ENCODE results near the gene MAGEL2. TPM values are rescaled to one million over a fixed set of nuclear protein-coding genes. Genes with fewer than 3 reads are reported as not detected.
"Not testable (repeated sequence)": the region's sequence is repeated elsewhere in the genome, so short reads cannot be mapped to it uniquely, and the experiment has no call there.

Gene MAGEL2
- polyA plus RNA-seq, 1 donor from 2014 or later, result not detected

DNA sequence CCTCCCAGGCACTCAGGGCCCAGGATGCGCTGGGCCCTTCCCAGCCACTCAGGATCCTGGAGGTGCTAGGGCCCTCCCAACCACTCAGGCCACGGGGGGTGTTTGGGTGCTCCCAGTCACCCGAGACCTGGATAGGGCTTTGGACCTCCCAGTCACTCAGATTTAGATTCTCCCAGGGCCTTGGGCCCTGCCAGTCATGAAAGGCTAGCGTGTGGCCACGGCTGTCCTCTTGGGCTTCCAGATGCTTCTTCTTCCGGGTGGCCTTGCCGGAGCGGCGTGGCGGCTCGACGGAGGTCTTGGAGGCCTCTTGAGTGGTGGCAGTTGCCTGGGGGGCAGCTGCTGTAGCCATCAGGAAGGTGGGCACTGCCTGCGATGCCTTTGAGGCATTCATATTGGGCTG, 2.8 kb downstream of the MAGEL2 start:
- Mint-ChIP-seq H3K4me3 (no peak overlapping the region), H3K27ac (no peak overlapping the region), H3K4me1 (no peaks in the 10 kb centered on the region), H3K9me3 (no peaks in the 10 kb centered on the region), H3K27me3 (no peaks in the 10 kb centered on the region), H3K36me3 (no peaks in the 10 kb centered on the region)

GRCh38 chr15:23642413-23643044, 5.1 kb downstream of the MAGEL2 start:
- Mint-ChIP-seq H3K4me3 (no peak overlapping the region), H3K36me3 (no peaks in the 10 kb centered on the region), H3K27me3 (no peaks in the 10 kb centered on the region), H3K9me3 (peaks cover 0 to 2% (median 0%) of the 10 kb centered on the region in 3 donors), H3K4me1 (no peaks in the 10 kb centered on the region), H3K27ac (no peak overlapping the region)

DNA sequence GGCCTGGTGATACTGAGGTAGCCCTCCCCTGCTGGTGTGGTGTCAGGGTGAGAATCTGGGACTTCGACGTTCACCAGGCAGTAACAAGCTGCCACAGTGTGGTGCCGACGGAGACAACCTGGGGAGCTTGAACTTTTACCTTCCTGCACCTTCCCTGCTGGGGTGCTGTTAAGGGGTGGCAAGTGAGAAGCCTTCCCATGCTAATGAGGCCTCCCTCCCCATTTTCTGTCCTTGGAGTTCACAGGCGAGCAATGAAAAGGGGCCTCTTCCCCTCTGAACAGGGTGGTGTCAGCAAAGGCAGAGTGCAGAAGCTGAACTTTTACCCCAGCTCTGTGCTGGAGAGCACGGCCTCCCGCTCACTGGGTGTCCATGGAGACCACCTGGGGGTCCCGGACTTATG, 13.5 kb downstream of the MAGEL2 start:
- no peak overlapping the region for H3K27ac Mint-ChIP-seq
- no peaks in the 10 kb centered on the region for H3K4me1 Mint-ChIP-seq
- no peak overlapping the region for H3K4me3 Mint-ChIP-seq
- H3K9me3 Mint-ChIP-seq, result peaks cover 0 to 2% (median 0%) of the 10 kb centered on the region in 3 donors
- no peaks in the 10 kb centered on the region for H3K36me3 Mint-ChIP-seq
- H3K27me3 Mint-ChIP-seq, result no peaks in the 10 kb centered on the region

DNA sequence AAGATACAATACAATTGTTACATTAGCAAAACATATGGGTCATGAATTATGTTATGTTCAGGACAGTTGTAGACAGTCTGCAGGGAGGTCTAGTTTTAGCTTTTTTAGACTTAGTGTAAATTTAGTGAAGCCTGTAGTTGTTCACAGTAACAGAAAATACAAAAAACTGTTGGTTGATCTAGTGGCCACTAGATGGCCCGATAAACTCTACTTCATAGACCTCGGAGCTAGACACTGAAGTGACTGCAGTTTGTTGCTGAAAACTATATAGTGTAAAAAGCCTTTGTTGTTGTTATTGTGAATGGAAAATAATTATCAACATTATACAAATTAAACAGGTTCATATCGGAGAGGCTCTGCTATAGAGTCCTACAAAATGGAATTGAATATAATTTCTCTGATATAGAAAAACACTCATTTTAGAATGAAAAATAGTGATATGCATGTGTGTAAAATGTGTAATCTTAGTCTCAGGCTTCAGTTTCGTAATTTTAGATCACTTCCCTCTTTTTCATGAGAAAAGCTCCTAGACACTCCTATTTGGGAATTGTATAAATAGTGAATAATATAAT, 18.3 kb downstream of the MAGEL2 start:
- no peak overlapping the region for H3K27ac Mint-ChIP-seq

GRCh38 chr15:23628612-23629233, 18.9 kb downstream of the MAGEL2 start:
- no peak overlapping the region for H3K4me3 Mint-ChIP-seq
- H3K27me3 Mint-ChIP-seq, result no peaks in the 10 kb centered on the region
- H3K9me3 Mint-ChIP-seq, result peaks cover 0 to 2% (median 0%) of the 10 kb centered on the region in 3 donors
- H3K4me1 Mint-ChIP-seq, result no peaks in the 10 kb centered on the region
- no peaks in the 10 kb centered on the region for H3K36me3 Mint-ChIP-seq
- no peak overlapping the region for H3K27ac Mint-ChIP-seq

More for the DNA sequence above, 18.3 kb downstream of the MAGEL2 start:
- H3K4me3 Mint-ChIP-seq, result no peak overlapping the region
- H3K36me3 Mint-ChIP-seq, result no peaks in the 10 kb centered on the region
- H3K9me3 Mint-ChIP-seq, result no peaks in the 10 kb centered on the region
- H3K4me1 Mint-ChIP-seq, result no peaks in the 10 kb centered on the region
- no peaks in the 10 kb centered on the region for H3K27me3 Mint-ChIP-seq

DNA sequence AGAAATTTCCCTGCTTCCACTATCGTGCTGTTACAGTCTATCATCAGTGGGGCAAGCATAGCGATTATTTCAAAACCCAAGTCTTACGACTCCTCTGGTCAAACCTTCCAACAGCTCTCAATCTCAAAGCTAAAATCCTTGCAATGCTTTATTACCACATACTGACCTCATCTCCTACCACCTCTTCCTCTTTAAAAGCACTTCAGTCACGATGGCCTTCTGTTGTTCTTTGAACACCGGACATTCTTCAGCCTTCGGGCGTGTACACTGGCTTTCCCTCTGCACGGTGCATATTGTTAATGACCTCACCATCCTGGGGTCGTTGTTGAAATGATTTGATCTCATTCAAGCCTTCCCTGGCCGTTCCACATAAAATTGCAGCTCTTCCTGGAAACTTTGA, 31.1 kb downstream of the MAGEL2 start:
- no peak overlapping the region for H3K27ac Mint-ChIP-seq
- H3K27me3 Mint-ChIP-seq, result peaks cover 1% of the 10 kb centered on the region
- no peaks in the 10 kb centered on the region for H3K4me1 Mint-ChIP-seq
- peaks cover 1% of the 10 kb centered on the region for H3K36me3 Mint-ChIP-seq
- H3K4me3 Mint-ChIP-seq, result no peak overlapping the region
- H3K9me3 Mint-ChIP-seq, result peaks cover 2 to 16% (median 10%) of the 10 kb centered on the region in 3 donors

GRCh38 chr15:23606226-23606625, 41.4 kb downstream of the MAGEL2 start:
- H3K27ac Mint-ChIP-seq, result no peak overlapping the region
- H3K4me1 Mint-ChIP-seq, result peaks cover 0 to 2% (median 0%) of the 10 kb centered on the region in 3 donors
- no peaks in the 10 kb centered on the region for H3K27me3 Mint-ChIP-seq
- H3K9me3 Mint-ChIP-seq, result peaks cover 0 to 8% (median 0%) of the 10 kb centered on the region in 3 donors
- no peak overlapping the region for H3K4me3 Mint-ChIP-seq
- H3K36me3 Mint-ChIP-seq, result no peaks in the 10 kb centered on the region

DNA sequence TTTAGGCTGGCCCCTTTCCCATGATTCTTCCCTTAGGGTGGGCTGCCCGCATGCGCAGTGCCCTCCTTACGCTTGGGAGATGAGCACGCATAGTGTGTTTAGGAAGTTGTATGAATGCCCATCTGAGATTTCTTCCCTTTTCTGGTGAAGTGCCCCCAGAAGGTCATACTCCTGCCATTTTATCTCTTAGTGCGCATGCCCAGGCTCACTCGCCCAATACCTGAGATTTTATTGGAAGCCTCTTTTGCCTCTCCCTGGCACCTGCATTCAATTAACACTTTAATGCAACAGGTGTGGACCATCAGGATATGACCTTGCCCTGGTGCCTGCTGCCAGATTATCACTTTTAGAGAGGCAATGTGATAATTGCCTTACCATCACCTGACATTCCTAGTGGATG, 45.5 kb downstream of the MAGEL2 start:
- peaks cover 0 to 2% (median 0%) of the 10 kb centered on the region in 3 donors for H3K4me1 Mint-ChIP-seq
- H3K4me3 Mint-ChIP-seq, result peak overlapping the region in 1 of 4 donors; percentile 34
- no peak overlapping the region for H3K27ac Mint-ChIP-seq
- no peaks in the 10 kb centered on the region for H3K36me3 Mint-ChIP-seq
- no peaks in the 10 kb centered on the region for H3K27me3 Mint-ChIP-seq
- peaks cover 0 to 3% (median 3%) of the 10 kb centered on the region in 3 donors for H3K9me3 Mint-ChIP-seq

DNA sequence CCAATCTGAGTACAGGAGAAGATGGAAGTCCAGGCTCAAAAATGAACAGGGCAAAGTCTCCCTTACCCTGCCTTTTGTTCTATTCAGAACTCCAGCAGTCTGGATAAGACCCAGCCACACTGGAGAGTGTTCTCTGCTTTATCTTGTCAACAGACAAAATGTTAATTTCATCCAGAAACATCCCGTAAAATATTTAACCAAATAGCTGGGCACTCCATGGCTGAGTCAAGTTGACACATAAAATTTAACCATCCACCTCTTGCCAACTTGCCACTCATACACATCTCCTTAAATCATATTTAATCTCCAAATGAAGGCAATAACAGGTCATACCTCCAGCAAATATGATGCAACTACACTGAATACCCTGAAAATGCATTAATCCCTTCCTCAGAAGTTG, 48.6 kb downstream of the MAGEL2 start:
- H3K4me1 Mint-ChIP-seq, result no peaks in the 10 kb centered on the region
- no peaks in the 10 kb centered on the region for H3K27me3 Mint-ChIP-seq
- peaks cover 0 to 5% (median 3%) of the 10 kb centered on the region in 3 donors for H3K9me3 Mint-ChIP-seq
- no peaks in the 10 kb centered on the region for H3K36me3 Mint-ChIP-seq
- no peak overlapping the region for H3K4me3 Mint-ChIP-seq
- H3K27ac Mint-ChIP-seq, result no peak overlapping the region

DNA sequence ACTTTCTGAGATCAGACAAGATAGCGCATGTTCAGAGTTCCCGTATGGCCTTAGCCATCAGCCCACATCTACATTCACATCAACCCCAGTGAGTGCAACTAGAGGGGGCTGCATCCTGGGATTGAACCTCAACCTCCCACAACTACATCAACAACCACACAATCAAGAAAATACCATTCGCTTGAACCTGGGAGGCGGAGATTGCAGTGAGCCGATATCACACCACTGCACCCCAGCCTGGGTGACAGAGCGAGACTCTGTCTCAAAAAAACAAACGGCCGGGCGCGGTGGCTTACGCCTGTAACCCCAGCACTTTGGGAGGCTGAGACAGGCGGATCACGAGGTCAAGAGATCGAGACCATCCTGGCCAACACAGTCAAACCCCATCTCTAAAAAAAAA, 50.4 kb downstream of the MAGEL2 start:
- H3K9me3 Mint-ChIP-seq, H3K4me1 Mint-ChIP-seq, H3K27ac Mint-ChIP-seq, H3K27me3 Mint-ChIP-seq, H3K36me3 Mint-ChIP-seq, H3K4me3 Mint-ChIP-seq: not testable (repeated sequence)

DNA sequence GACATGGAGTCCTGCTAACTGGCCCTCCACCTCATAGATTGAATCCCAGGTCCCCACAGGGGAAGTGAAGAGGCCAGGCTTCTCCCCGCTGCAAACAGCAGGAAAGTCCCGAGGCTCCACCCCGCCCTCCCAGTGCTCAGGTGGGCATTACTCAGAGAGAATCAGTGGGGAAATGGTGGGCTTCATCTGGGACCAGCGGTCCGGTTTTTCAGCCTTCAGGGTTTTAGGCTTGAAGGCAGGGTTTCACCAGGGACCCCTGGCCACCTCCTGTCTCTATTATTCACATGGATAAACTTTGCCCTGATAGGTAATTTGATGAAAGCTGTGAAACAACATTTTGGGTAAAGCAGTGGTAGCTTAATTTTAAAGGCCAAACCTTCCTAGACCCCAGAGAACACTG, 50.9 kb downstream of the MAGEL2 start:
- Mint-ChIP-seq H3K9me3 (peaks cover 0 to 5% (median 3%) of the 10 kb centered on the region in 3 donors), H3K27me3 (no peaks in the 10 kb centered on the region), H3K4me1 (no peaks in the 10 kb centered on the region), H3K4me3 (no peak overlapping the region), H3K36me3 (no peaks in the 10 kb centered on the region), H3K27ac (no peak overlapping the region)

DNA sequence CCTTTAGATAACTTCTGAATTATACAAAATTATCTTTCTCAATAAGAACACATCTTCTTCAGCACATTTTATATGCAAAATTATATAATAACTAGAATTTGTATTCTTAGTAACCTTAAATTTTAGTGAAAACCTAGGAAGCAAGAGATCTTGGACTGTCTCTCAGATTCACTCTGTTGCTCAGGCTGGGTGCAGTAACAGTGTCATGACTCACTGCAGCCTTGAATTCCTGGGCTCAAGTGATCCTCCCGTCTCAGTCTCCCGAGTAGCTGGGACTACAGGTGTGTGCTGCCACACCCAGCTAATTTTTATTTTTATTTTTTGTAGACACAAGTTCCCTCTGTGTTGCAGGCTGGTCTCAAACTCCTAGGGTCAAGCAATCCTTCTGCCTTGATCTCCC, 52.3 kb downstream of the MAGEL2 start:
- no peaks in the 10 kb centered on the region for H3K4me1 Mint-ChIP-seq
- H3K27ac Mint-ChIP-seq, result no peak overlapping the region
- H3K27me3 Mint-ChIP-seq, result peaks cover 2% of the 10 kb centered on the region
- no peak overlapping the region for H3K4me3 Mint-ChIP-seq
- H3K9me3 Mint-ChIP-seq, result peaks cover 2 to 5% (median 3%) of the 10 kb centered on the region in 3 donors
- no peaks in the 10 kb centered on the region for H3K36me3 Mint-ChIP-seq

DNA sequence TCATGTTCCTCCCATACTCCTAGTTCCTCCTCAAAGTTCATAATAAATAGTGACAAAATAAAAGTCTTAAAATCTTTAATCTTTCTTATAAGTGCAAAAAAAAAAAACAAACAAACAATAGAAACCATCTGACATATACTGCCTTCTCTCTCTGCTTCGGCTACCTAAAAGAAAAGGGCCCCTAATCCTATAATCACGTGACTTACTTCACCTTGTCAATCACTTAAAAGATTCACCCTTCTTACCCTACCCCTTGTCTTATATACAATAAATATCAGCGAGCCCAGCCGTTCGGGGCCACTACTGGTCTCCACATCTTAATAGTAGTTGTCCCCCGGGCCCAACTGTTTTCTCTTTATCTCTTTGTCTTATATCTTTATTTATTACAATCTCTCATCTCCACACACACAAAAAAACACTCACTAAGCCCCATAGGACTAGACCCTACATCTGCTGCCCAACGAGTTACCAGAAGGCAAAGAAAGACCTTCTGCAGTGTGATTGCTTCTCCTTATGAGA, 53.4 kb downstream of the MAGEL2 start:
- Mint-ChIP-seq H3K4me1 (no peaks in the 10 kb centered on the region), H3K27ac (no peak overlapping the region), H3K27me3 (peaks cover 2% of the 10 kb centered on the region), H3K4me3 (no peak overlapping the region), H3K9me3 (peaks cover 2 to 6% (median 4%) of the 10 kb centered on the region in 3 donors), H3K36me3 (no peaks in the 10 kb centered on the region)

All from IgD-negative memory B cell (primary cell).